Naive thymus-derived CD8-positive, alpha-beta T cell (primary cell): ENCODE data around the gene TNPO1. TPM values are rescaled to one million over a fixed set of nuclear protein-coding genes. Genes with fewer than 3 reads are reported as not detected.
"Not testable (repeated sequence)": the region's sequence is repeated elsewhere in the genome, so short reads cannot be mapped to it uniquely, and the experiment has no call there.

Experiments
- ATAC-seq, 2 donors: fragments of 150-1000 bp; cut with Tn5 transposase in 1 of 2; sonication (Bioruptor Pico), chemical (Tn5 transposase) in 1 of 2; 1 replicate in 1 of 2; 2 replicates in 1 of 2; pipeline ENCODE4 v1.10.0; 2021; ENCODE audit warnings: mild to moderate bottlenecking in 2 of 2, moderate library complexity in 2 of 2
- POLR2A ChIA-PET: fragments of 350-600 bp; sonication (Branson Sonifier 250); formaldehyde crosslinking; loops from one replicate; lab custom pipeline; 2021; ENCODE audit warnings: antibody characterized with exemption; lab: Charles Lee
- DNase-seq, 10 donors: peaks; one replicate each; pipeline versions ENCODE4 v3.0.0 to v3.0.0-alpha.2; 2020 to 2022
- H3K27ac Mint-ChIP-seq, 10 donors: one replicate each; pipeline ENCODE4 v1.8.0; 2020 to 2022; ENCODE audit warnings: mild to moderate bottlenecking in 10 of 10, mixed read lengths in 10 of 10, moderate library complexity in 4 of 10, inconsistent platforms in 1 of 10
- H3K27me3 Mint-ChIP-seq, 5 donors: one replicate each; pipeline ENCODE4 v1.8.0; 2021 to 2022; ENCODE audit warnings: mixed read lengths in 5 of 5
- H3K36me3 Mint-ChIP-seq, 3 donors: one replicate each; pipeline ENCODE4 v1.8.0; 2020 to 2022; ENCODE audit warnings: mixed read lengths in 3 of 3, mild to moderate bottlenecking in 2 of 3, inconsistent platforms in 1 of 3
- H3K4me1 Mint-ChIP-seq, 4 donors: one replicate each; pipeline ENCODE4 v1.8.0; 2021 to 2022; ENCODE audit warnings: mixed read lengths in 4 of 4
- H3K4me3 Mint-ChIP-seq, 10 donors: one replicate each; pipeline ENCODE4 v1.8.0; 2020 to 2022; ENCODE audit warnings: mild to moderate bottlenecking in 10 of 10, mixed read lengths in 10 of 10, moderate library complexity in 6 of 10, inconsistent platforms in 1 of 10
- H3K9me3 Mint-ChIP-seq, 9 donors: one replicate each; pipeline ENCODE4 v1.8.0; 2020 to 2022; ENCODE audit warnings: mixed read lengths in 9 of 9, mild to moderate bottlenecking in 3 of 9, inconsistent platforms in 1 of 9, moderate library complexity in 1 of 9
- polyA plus RNA-seq, 3 donors: library from polyadenylated mRNA; unstranded; fragments of 300-500 nt; fragmentation: Illumina TruSeq; gene quantifications; one replicate each; pipeline ENCODE4 v1.2.3, GENCODE V29; 2021
- total RNA-seq, 8 experiments: library from RNA in 2 of 8; stranded (reverse) in 2 of 8; gene quantifications; one replicate each; pipeline ENCODE4 v1.2.3 and lab custom pipeline; 2021 to 2026

The TNPO1 gene
- total RNA-seq: 10 to 100 TPM; 91.0 to 94.1 TPM
- polyA plus RNA-seq: 10 to 100 TPM; 47.6 to 63.7 (median 52.8) TPM
- total RNA-seq (lab: John Stamatoyannopoulos, UW): 126 to 400 (median 240) reads per million in 6 experiments

- H3K4me1 Mint-ChIP-seq: peaks cover 8 to 29% (median 20%) of the 10 kb centered on the region in 4 donors
- H3K4me3 Mint-ChIP-seq: peak within 1 kb of the TSS; percentile 84 to 97 (median 96)
- ATAC-seq (peak; percentile 73 to 76), DNase-seq (peak; percentile 73 to 90 (median 84))
- POLR2A ChIA-PET: interaction anchor here (0.9 to 3.7 kb wide), 3 partner anchors 14 to 32 kb away, joined by 4 to 35 read pairs (median 6); no protein-coding TSS in a partner anchor
- peaks cover 10 to 15% (median 11%) of the 10 kb centered on the region in 5 donors for H3K27me3 Mint-ChIP-seq
- H3K9me3 Mint-ChIP-seq: no peaks in the 10 kb centered on the region
- peak within 1 kb of the TSS; percentile 91 to 99 (median 96) for H3K27ac Mint-ChIP-seq
- H3K36me3 Mint-ChIP-seq: no peaks in the 10 kb centered on the region
Measured at GRCh38 chr5:72816284-72817075, at the start of gene TNPO1. Gene TNPO1, plus strand, starts transcription at chr5:72816661. Its CDS starts 77 bp downstream, at chr5:72816738.

GRCh38 chr5:72767289-72768010 lies 49.0 kb upstream of the TNPO1 start:
- H3K27ac Mint-ChIP-seq: no peak overlapping the region
- H3K4me1 Mint-ChIP-seq: no peaks in the 10 kb centered on the region
- H3K9me3 Mint-ChIP-seq: peaks cover 0 to 8% (median 0%) of the 10 kb centered on the region in 9 donors
- no peak overlapping the region for H3K4me3 Mint-ChIP-seq
- DNase-seq: no peak
- POLR2A ChIA-PET: no interaction called here
- H3K27me3 Mint-ChIP-seq: peaks cover 0 to 11% (median 6%) of the 10 kb centered on the region in 5 donors
- peaks cover 0 to 4% (median 0%) of the 10 kb centered on the region in 3 donors for H3K36me3 Mint-ChIP-seq
- ATAC-seq: no peak

- H3K4me1 Mint-ChIP-seq: no peaks in the 10 kb centered on the region
- ATAC-seq (no peak), DNase-seq (no peak)
- peaks cover 0 to 7% (median 4%) of the 10 kb centered on the region in 5 donors for H3K27me3 Mint-ChIP-seq
- no peak overlapping the region for H3K4me3 Mint-ChIP-seq
- no peak overlapping the region for H3K27ac Mint-ChIP-seq
- POLR2A ChIA-PET: no interaction called here
- H3K9me3 Mint-ChIP-seq: peaks cover 0 to 10% (median under 1%) of the 10 kb centered on the region in 9 donors
- H3K36me3 Mint-ChIP-seq: peaks cover 0 to 7% (median 0%) of the 10 kb centered on the region in 3 donors
Measured at GRCh38 chr5:72770266-72770665, 46.2 kb upstream of the TNPO1 start.

GRCh38 chr5:72776684-72777083 lies 39.8 kb upstream of the TNPO1 start:
- POLR2A ChIA-PET: no interaction called here
- H3K4me3 Mint-ChIP-seq: no peak overlapping the region
- no peaks in the 10 kb centered on the region for H3K4me1 Mint-ChIP-seq
- H3K36me3 Mint-ChIP-seq: peaks cover 0 to 47% (median 16%) of the 10 kb centered on the region in 3 donors
- peaks cover 9 to 34% (median 14%) of the 10 kb centered on the region in 5 donors for H3K27me3 Mint-ChIP-seq
- H3K9me3 Mint-ChIP-seq: peaks cover 16 to 56% (median 40%) of the 10 kb centered on the region in 9 donors
- H3K27ac Mint-ChIP-seq: no peak overlapping the region
- no peak for ATAC-seq
- DNase-seq: no peak

GRCh38 chr5:72779520-72779919 lies 36.9 kb upstream of the TNPO1 start:
- peaks cover 0 to 47% (median 16%) of the 10 kb centered on the region in 3 donors for H3K36me3 Mint-ChIP-seq
- H3K4me1 Mint-ChIP-seq: no peaks in the 10 kb centered on the region
- ATAC-seq (no peak), DNase-seq (no peak)
- no peak overlapping the region for H3K27ac Mint-ChIP-seq
- H3K4me3 Mint-ChIP-seq: no peak overlapping the region
- H3K9me3 Mint-ChIP-seq: peaks cover 16 to 56% (median 40%) of the 10 kb centered on the region in 9 donors
- POLR2A ChIA-PET: no interaction called here
- H3K27me3 Mint-ChIP-seq: peaks cover 9 to 34% (median 13%) of the 10 kb centered on the region in 5 donors

- ATAC-seq (no peak), DNase-seq (no peak)
- peaks cover 0 to 10% (median 4%) of the 10 kb centered on the region in 5 donors for H3K27me3 Mint-ChIP-seq
- no peaks in the 10 kb centered on the region for H3K4me1 Mint-ChIP-seq
- no peak overlapping the region for H3K4me3 Mint-ChIP-seq
- H3K36me3 Mint-ChIP-seq: peaks cover 0 to 18% (median 4%) of the 10 kb centered on the region in 3 donors
- POLR2A ChIA-PET: no interaction called here
- H3K9me3 Mint-ChIP-seq: peaks cover 3 to 22% (median 19%) of the 10 kb centered on the region in 9 donors
- no peak overlapping the region for H3K27ac Mint-ChIP-seq
Measured at GRCh38 chr5:72783354-72783753, 33.1 kb upstream of the TNPO1 start.

- Mint-ChIP-seq H3K4me3 (no peak overlapping the region), H3K27me3 (peaks cover 0 to 4% (median 2%) of the 10 kb centered on the region in 5 donors), H3K4me1 (no peaks in the 10 kb centered on the region), H3K9me3 (peaks cover 0 to 15% (median 13%) of the 10 kb centered on the region in 9 donors), H3K27ac (no peak overlapping the region), H3K36me3 (peaks cover 0 to 11% (median 2%) of the 10 kb centered on the region in 3 donors)
- POLR2A ChIA-PET: no interaction called here
- ATAC-seq (no peak), DNase-seq (no peak)
Measured at GRCh38 chr5:72784129-72784528, 32.3 kb upstream of the TNPO1 start.

GRCh38 chr5:72785801-72786200 lies 30.7 kb upstream of the TNPO1 start:
- Mint-ChIP-seq H3K36me3 (no peaks in the 10 kb centered on the region), H3K4me1 (no peaks in the 10 kb centered on the region), H3K27me3 (peaks cover 0 to 4% (median 0%) of the 10 kb centered on the region in 5 donors), H3K4me3 (no peak overlapping the region), H3K27ac (no peak overlapping the region), H3K9me3 (no peaks in the 10 kb centered on the region)
- ATAC-seq (no peak), DNase-seq (no peak)
- POLR2A ChIA-PET: no interaction called here

GRCh38 chr5:72786676-72787075 lies 29.8 kb upstream of the TNPO1 start:
- H3K27me3 Mint-ChIP-seq: peaks cover 0 to 7% (median 0%) of the 10 kb centered on the region in 5 donors
- H3K36me3 Mint-ChIP-seq: no peaks in the 10 kb centered on the region
- DNase-seq (no peak), ATAC-seq (no peak)
- no peaks in the 10 kb centered on the region for H3K4me1 Mint-ChIP-seq
- H3K4me3 Mint-ChIP-seq: no peak overlapping the region
- no peak overlapping the region for H3K27ac Mint-ChIP-seq
- no peaks in the 10 kb centered on the region for H3K9me3 Mint-ChIP-seq
- POLR2A ChIA-PET: no interaction called here

- Mint-ChIP-seq H3K4me1 (no peaks in the 10 kb centered on the region), H3K4me3 (no peak overlapping the region), H3K36me3 (no peaks in the 10 kb centered on the region), H3K27ac (peak overlapping the region in 1 of 10 donors; percentile 52), H3K9me3 (no peaks in the 10 kb centered on the region), H3K27me3 (peaks cover 0 to 15% (median 10%) of the 10 kb centered on the region in 5 donors)
- ATAC-seq: no peak
- no peak for DNase-seq
- POLR2A ChIA-PET: no interaction called here
Measured at GRCh38 chr5:72788866-72789505, 27.5 kb upstream of the TNPO1 start.

GRCh38 chr5:72790186-72790585 lies 26.3 kb upstream of the TNPO1 start:
- Mint-ChIP-seq H3K27ac (no peak overlapping the region), H3K27me3 (peaks cover 0 to 15% (median 11%) of the 10 kb centered on the region in 5 donors), H3K4me1 (no peaks in the 10 kb centered on the region), H3K4me3 (no peak overlapping the region), H3K36me3 (no peaks in the 10 kb centered on the region), H3K9me3 (no peaks in the 10 kb centered on the region)
- no peak for ATAC-seq
- POLR2A ChIA-PET: interaction anchor here (0.7 kb wide), 1 partner anchor 46 kb away, joined by 4 read pairs; no protein-coding TSS in a partner anchor
- no peak for DNase-seq

GRCh38 chr5:72792662-72793061 lies 23.8 kb upstream of the TNPO1 start:
- DNase-seq, H3K27ac Mint-ChIP-seq, H3K4me1 Mint-ChIP-seq, H3K4me3 Mint-ChIP-seq, ATAC-seq, H3K36me3 Mint-ChIP-seq, POLR2A ChIA-PET, H3K9me3 Mint-ChIP-seq: not testable (repeated sequence)
- peaks cover 0 to 27% (median 12%) of the 10 kb centered on the region in 5 donors for H3K27me3 Mint-ChIP-seq
